HG02870 (cell line): ENCODE measurements around the gene SH3RF3.

Experiments
- ATAC-seq: cut with Tn5 transposase; IDR thresholded peaks from one replicate; pipeline ENCODE4 v1.9.1; 2021; ENCODE audit warnings: mild to moderate bottlenecking, moderate library complexity; ENCODE audit not compliant: unreplicated experiment

The SH3RF3 gene

DNA sequence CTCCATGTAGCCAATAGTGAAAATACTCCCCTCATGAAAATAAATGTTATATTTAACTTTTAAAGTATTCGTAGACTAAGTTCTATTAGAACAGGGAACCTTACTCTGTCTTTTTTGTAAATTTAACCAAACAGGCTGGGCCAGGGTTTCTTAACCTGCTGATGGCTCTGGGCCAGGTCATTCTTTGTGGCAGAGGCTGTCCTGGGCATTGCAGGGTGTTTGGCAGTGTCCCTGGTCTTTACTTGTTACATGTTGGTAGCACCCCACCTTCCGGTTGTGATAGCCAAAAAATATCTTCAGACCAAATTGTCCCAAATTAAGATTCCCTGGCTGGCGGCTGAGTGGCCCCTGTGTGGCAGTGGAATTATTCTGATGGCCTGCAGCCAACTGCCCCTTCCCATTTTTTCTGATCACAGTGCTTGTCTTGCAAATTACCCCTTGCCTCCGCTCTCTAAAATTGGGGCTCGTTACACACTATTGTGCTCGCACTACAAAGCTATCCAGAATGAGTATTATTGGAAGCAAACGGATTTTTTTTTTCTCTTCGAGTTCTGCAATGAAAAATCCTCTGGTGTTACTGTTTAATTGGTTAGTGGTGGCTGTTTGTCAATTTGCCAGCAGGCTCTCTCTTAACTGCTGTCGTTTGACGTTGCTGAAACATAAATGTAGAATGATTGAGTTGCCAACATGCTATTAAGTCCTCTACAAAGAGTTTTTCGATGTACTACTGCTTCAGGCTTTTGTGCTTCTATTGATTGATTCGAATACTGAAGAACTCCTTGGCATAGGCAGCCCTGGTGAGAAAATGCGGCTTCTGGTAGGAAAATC, 216.9 kb downstream of the SH3RF3 start:
- ATAC-seq = no peak

- no peak for ATAC-seq
Measured at GRCh38 chr2:109346601-109347228, 217.7 kb downstream of the SH3RF3 start.

- no peak for ATAC-seq
Measured at GRCh38 chr2:109347626-109348025, 218.6 kb downstream of the SH3RF3 start.

- no peak for ATAC-seq
Measured at GRCh38 chr2:109348190-109348589, 219.2 kb downstream of the SH3RF3 start.

- ATAC-seq = peak; percentile 58
Measured at GRCh38 chr2:109348671-109349502, 219.9 kb downstream of the SH3RF3 start.

GRCh38 chr2:109349503-109350465, 220.8 kb downstream of the SH3RF3 start:
- no peak for ATAC-seq

DNA sequence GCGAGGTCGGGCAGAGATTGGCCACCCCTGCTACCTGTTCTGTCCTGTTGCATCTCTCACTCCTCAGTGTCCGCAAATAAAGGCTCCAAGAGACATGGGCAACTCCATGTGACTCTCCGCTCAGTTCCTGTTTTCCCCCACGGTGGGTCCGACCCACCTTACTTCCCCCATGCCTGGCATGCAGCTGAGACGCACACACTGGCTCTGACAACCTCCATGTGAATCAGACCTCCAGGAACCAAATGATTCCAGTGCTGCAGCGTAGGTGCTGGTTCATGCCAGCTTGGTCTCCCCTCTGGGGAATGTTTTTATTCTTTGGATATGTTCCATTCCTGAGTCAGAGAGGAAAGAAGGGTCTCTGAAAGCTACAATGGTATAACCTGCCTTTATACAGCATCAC, 221.5 kb downstream of the SH3RF3 start:
- ATAC-seq = no peak

DNA sequence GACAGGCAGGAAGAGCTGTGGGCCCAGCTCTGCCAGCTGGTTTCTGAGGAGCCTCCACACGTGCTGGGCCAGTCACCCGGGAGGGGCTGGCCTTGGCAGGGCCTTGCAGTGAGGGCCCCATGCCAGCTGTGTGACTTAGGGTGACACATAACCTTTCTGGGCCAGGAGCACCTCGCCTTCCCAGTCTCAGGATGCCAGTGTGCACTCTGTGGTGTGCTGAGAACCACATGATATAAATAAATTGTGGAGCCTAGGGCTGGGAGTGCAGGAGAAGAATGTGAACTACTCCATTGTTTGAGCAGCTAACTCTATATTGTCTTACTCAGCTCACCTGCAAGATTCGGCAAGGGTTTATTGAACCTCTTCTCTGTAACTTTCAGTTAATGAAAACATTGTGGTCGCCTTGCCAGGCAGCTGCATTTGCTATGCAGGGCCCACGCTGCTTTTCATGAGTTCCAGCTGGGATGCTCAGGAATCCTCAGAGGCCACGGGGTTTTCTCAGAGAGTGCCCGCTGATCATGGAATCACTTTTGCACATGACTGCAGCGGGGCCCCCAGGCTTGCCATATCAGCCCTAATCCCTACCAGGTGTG, 222.3 kb downstream of the SH3RF3 start:
- no peak for ATAC-seq

DNA sequence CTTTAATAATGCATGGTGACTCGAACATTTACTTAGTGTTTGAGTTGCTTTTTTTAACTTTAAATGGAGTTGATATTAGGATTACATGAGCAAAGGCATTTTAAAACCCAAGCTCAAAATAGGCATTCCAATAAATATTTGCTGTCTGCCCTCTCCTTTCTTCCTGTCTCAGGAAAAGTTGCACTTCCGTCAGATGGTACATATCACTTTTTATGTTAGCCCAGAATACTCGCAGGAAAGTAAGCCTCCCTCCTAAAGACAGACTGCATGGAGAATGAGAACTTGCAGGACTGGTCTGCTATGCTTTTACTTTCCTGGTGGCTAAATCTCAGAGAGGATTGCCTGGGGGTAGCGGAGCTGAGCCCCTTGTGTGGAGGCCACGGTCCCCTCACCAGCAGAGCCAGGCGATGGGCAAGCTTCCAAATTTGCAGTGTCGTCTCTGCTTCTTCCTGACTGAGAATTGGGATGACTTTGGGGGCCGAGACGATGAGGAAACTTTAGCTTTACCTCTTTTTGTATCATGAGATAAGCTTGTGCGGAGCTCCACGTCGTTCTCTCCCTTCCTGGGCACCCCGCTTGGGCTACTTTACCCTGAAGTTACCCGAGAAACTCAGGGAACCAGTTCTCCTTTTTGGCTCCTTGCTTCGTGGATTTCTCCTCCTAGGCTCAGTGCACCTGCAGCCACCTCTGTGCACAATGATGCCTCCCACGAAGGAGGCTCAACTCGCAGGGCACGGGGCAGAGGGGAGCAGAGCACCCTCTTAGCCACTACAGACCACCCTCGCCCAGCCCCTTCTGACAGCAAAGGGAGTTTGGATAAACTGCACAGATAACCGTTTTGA, 223.3 kb downstream of the SH3RF3 start:
- no peak for ATAC-seq

GRCh38 chr2:109352898-109353689, 224.1 kb downstream of the SH3RF3 start:
- no peak for ATAC-seq

- no peak for ATAC-seq
Measured at GRCh38 chr2:109353806-109354745, 225.1 kb downstream of the SH3RF3 start.

DNA sequence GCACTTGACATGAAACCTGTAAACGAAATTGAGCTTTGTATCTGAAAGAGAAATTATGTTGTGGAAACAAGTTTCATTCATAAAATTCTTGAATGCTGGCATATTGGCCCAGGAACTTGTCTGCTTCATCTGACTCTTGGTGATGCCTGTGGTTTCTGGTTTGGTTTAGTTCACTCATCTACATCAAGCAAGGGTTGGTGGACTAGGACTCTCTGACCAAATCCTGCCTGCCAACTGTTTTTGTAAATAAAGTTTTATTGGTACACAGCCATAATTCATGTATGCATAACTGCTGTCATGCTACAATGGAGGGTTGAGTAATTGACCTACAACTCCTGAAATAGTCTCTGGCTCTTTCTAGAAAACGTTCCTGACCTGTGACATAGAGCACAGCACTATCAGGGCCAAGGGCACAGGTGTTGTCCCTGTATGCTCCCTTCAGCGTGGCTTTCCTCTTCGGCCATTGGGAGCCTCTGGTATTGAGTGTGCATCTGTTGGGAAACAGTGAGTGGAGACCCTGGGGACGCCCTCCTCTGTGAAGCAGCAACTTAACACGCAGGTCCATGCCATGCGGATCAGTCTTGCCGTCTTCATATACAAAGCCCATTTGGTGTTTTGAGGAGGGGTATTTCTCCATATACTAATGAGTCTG, 226.3 kb downstream of the SH3RF3 start:
- no peak for ATAC-seq

- ATAC-seq = no peak
Measured at GRCh38 chr2:109356324-109357035, 227.5 kb downstream of the SH3RF3 start.

DNA sequence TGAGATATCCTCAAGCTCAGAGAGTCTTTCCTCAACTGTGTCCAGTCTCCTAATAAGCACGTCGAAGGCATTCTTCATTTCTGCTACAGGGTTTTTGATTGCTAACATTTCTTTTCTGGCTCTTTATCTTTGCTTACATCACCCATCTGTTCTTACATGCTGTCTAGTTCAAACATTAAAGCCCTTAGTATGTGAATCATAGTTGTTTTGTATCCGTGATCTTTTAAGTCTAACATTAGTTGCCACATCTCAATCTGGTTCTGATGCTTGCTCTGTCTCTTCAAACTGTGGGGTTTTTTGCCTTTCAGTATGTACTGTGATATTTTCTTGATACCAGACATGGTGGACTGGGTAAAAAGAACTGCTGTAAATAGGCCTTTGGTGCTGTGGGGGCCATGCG, 235.2 kb downstream of the SH3RF3 start:
- ATAC-seq = no peak

GRCh38 chr2:109365131-109365530, 236.1 kb downstream of the SH3RF3 start:
- ATAC-seq = no peak

DNA sequence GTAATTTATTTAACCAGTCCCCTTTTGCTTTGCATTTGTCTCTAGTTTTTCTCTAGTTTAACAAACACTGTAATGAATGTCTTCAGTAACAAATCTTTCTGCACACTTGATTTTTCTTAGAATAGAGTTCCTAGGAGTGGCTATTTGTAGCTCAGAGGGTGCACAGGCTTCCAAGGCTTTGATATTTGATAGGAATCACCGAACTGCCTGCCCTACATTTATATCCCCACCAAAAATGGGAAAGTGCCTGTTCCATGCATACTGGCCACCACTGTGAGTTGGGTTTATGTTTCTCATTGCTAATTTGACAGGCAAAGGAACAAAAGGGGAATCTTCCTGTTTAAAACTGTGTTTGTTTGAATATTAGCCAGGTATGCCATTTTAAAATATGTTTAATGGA, 238.7 kb downstream of the SH3RF3 start:
- ATAC-seq = no peak
